Measurements from ENCODE around the gene CEP97.

DNA sequence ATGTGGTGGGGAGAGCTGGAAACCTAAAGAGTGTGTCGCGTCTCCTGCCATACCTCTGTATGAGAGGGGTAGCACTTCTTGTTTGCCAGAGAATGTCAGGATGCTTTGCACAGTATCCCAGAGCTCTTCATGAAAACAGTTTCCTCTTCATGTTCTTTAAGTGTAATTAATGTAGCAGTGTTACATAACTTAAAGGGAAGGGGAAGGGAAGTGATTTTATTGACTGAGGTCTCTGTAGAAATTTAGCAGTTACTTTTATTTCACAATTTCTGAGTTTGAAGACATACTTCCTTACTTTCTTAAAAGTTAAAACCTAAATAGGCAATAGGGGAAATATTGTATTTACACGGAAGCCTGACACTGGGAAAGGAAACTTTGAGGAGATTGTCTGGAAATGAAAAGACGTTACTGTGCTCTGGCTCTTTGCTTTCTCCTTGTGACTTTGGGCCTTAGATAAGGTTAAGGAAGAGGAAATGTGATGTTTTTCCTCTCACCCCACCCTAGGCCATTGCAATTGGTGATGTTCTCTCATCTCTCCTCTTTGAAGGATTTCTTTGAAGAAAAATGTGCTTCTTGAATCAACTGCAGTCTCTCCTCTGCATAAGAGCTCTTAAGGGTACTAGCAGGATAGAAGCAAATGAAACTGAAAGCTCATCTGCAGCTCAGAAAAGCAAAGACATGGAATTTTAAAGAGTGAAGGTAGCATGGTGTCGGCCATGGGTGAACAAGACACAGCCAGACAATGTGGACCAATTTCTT lies 60.6 kb downstream of the CEP97 start:
- TF ChIP-seq, protein P1, sequence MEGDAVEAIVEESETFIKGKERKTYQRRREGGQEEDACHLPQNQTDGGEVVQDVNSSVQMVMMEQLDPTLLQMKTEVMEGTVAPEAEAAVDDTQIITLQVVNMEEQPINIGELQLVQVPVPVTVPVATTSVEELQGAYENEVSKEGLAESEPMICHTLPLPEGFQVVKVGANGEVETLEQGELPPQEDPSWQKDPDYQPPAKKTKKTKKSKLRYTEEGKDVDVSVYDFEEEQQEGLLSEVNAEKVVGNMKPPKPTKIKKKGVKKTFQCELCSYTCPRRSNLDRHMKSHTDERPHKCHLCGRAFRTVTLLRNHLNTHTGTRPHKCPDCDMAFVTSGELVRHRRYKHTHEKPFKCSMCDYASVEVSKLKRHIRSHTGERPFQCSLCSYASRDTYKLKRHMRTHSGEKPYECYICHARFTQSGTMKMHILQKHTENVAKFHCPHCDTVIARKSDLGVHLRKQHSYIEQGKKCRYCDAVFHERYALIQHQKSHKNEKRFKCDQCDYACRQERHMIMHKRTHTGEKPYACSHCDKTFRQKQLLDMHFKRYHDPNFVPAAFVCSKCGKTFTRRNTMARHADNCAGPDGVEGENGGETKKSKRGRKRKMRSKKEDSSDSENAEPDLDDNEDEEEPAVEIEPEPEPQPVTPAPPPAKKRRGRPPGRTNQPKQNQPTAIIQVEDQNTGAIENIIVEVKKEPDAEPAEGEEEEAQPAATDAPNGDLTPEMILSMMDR (IDR thresholded peaks at IDR 0.05; ENCODE audit: low read depth, low read length, poor library complexity, severe bottlenecking) = no peak
- TF ChIP-seq EZH2phosphoT487 (IDR thresholded peaks at IDR 0.05; ENCODE audit: borderline replicate concordance, low read length) = no peak

Data from DOHH2 (cell line).